Kidney (tissue), 14 donors: ENCODE data around the gene MT1A. TPM values are rescaled to one million over a fixed set of nuclear protein-coding genes. Genes with fewer than 3 reads are reported as not detected.

Experiments
- DNase-seq, 5 donors: peaks; one replicate each; pipeline ENCODE4 v3.0.0-alpha.2; 2013 to 2020
- FAIRE-seq: peaks from 2 replicates; lab custom pipeline; 2012; peaks lifted over from hg19 to GRCh38; lab: Jason Lieb, UNC
- H3K27ac ChIP-seq, 2 donors: one replicate each; pipeline ENCODE4 v1.7.0; 2013; ENCODE audit warnings: low read depth in 2 of 2, low read length in 2 of 2, inconsistent platforms in 1 of 2
- H3K27me3 ChIP-seq: one replicate; pipeline ENCODE4 v1.7.1; 2013; ENCODE audit warnings: low read length, inconsistent platforms; ENCODE audit not compliant: control insufficient read depth, insufficient read depth
- H3K36me3 ChIP-seq, 3 donors: one replicate each; pipeline versions ENCODE4 v1.7.0 to v1.7.1; 2013; ENCODE audit warnings: low read length in 3 of 3, control low read depth in 1 of 3, inconsistent platforms in 1 of 3; ENCODE audit not compliant: insufficient read depth in 3 of 3, control insufficient read depth in 2 of 3
- H3K4me1 ChIP-seq, 3 donors: one replicate each; pipeline versions ENCODE4 v1.7.0 to v1.7.1; 2013; ENCODE audit warnings: low read length in 3 of 3, inconsistent platforms in 1 of 3, low read depth in 1 of 3; ENCODE audit not compliant: control insufficient read depth in 2 of 3, insufficient read depth in 2 of 3
- H3K4me3 ChIP-seq, 3 donors: one replicate each; pipeline versions ENCODE4 v1.7.0 to v1.8.1; 2013; ENCODE audit warnings: low read length in 3 of 3, control low read depth in 1 of 3, inconsistent platforms in 1 of 3
- H3K9ac ChIP-seq, 3 donors: one replicate each; pipeline versions ENCODE4 v1.7.0 to v1.7.1; 2013; ENCODE audit warnings: low read length in 3 of 3, control low read depth in 1 of 3, inconsistent platforms in 1 of 3
- H3K9me3 ChIP-seq, 3 donors: one replicate each; pipeline versions ENCODE4 v1.7.0 to v1.7.1; 2013; ENCODE audit warnings: low read length in 3 of 3, control low read depth in 1 of 3, inconsistent platforms in 1 of 3; ENCODE audit not compliant: control insufficient read depth in 2 of 3, insufficient read depth in 1 of 3
- intact Hi-C: fragments of 100-400 bp; cut with DNase I; formaldehyde crosslinking; loops from one replicate; pipeline ENCODE4 v1.11.1; 2022
- polyA plus RNA-seq: library from polyadenylated mRNA; stranded (reverse); fragments of 350-450 nt; fragmentation: Illumina TruSeq; extraction: RNeasy Lipid Tissue Mini Kit (QIAGEN cat#74804); gene quantifications from one replicate; pipeline ENCODE4 v1.2.3, GENCODE V29; 2014; ENCODE audit warnings: low read depth, low replicate concordance; ENCODE audit not compliant: insufficient read depth
- total RNA-seq: library from RNA; stranded (reverse); fragmentation: NEBNext Ultra II Directional; extraction: Animal tissue kit (Norgen Biotek cat#: 25700); gene quantifications from one replicate; pipeline ENCODE4 v1.2.1, GENCODE V29; 2021
- TF ChIP-seq, protein P1 (sequence below): IDR thresholded peaks from 3 replicates; pipeline ENCODE4 v1.5.1; 2012; ENCODE audit warnings: mild to moderate bottlenecking, moderate library complexity, borderline replicate concordance; ENCODE audit not compliant: insufficient read depth; ENCODE audit errors: extremely low read depth
- donor health status: control.
- donor health status: control.
- donor health status: control.
- donor health status: control.
- donor health status: control.
- donor health status: DM: yes; HTN: yes; CAD: no.
- donor health status: Normal renal cell carcinoma (clear cell type).

MT1A gene
- total and polyA plus RNA-seq, 2 donors from 2014 or later = 3.1 to 19.8 TPM

DNA sequence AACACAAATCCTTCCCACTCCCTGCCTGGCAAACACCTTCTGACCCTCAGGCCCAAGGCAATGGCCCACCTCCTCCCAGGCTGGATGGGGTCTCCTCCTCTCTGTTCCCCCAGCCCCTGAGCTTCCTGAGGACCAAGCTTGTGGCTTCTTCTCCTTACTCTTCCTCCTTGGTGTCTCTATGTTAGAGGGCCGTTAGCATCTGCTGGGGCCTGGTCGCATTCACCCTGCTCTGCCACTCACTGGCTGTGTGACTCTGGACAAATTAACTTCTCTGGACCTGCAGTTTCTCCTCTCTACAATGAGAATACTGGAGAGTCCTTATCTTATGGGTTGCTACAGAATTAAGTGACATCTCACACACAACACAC is 30.8 kb upstream of the MT1A start:
- Histone ChIP-seq H3K27me3 (no peaks in the 10 kb centered on the region), H3K27ac (peak overlapping the region; percentile 94 to 96), H3K9ac (peak overlapping the region in 1 of 3 donors; percentile 38), H3K9me3 (no peaks in the 10 kb centered on the region), H3K4me1 (peaks cover 0 to 32% (median 17%) of the 10 kb centered on the region in 3 donors), H3K4me3 (peak overlapping the region in 2 of 3 donors; percentile 59 to 92), H3K36me3 (no peaks in the 10 kb centered on the region)
- DNase-seq = no peak
- FAIRE-seq = no peak
- intact Hi-C loops = loop anchor here (10.0 kb wide), 1 partner anchor 77 kb away; the partner anchor contains the start of gene MT1X
- TF ChIP-seq, protein P1, sequence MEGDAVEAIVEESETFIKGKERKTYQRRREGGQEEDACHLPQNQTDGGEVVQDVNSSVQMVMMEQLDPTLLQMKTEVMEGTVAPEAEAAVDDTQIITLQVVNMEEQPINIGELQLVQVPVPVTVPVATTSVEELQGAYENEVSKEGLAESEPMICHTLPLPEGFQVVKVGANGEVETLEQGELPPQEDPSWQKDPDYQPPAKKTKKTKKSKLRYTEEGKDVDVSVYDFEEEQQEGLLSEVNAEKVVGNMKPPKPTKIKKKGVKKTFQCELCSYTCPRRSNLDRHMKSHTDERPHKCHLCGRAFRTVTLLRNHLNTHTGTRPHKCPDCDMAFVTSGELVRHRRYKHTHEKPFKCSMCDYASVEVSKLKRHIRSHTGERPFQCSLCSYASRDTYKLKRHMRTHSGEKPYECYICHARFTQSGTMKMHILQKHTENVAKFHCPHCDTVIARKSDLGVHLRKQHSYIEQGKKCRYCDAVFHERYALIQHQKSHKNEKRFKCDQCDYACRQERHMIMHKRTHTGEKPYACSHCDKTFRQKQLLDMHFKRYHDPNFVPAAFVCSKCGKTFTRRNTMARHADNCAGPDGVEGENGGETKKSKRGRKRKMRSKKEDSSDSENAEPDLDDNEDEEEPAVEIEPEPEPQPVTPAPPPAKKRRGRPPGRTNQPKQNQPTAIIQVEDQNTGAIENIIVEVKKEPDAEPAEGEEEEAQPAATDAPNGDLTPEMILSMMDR = no peak

DNA sequence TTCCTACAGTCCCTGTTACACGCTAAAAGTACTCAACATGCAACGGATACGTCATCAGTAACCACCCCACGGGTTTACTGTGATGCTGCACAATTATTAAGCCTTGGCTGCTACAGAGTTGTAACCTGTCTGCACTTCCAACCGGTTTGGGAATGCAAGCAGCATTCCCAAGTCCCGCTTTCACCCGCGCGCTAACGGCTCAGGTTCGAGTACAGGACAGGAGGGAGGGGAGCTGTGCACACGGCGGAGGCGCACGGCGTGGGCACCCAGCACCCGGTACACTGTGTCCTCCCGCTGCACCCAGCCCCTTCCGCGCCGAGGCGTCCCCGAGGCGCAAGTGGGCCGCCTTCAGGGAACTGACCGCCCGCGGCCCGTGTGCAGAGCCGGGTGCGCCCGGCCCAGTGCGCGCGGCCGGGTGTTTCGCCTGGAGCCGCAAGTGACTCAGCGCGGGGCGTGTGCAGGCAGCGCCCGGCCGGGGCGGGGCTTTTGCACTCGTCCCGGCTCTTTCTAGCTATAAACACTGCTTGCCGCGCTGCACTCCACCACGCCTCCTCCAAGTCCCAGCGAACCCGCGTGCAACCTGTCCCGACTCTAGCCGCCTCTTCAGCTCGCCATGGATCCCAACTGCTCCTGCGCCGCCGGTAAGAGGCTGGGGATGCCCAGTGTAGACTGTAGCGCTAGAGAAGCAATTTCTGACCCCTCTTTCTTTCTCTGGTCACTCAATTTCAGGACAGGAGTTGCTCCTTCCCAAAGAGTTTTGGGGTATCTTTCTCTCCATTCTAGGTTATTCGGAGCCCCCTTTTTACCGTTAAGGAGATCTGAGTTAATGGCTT is 30.2 kb upstream of the MT1A start, which contains the start of gene MT2A:
Gene MT2A, plus strand, starts transcription at position 542 of the 833 bp plus-strand sequence. Its CDS starts 72 bp downstream, at position 614.
- TF ChIP-seq, protein P1 = no peak
- Histone ChIP-seq H3K9ac (peak within 1 kb of the TSS; percentile 42 to 81 (median 68)), H3K4me3 (peak within 1 kb of the TSS; percentile 65 to 94 (median 92)), H3K36me3 (no peaks in the 10 kb centered on the region), H3K9me3 (no peaks in the 10 kb centered on the region), H3K4me1 (peaks cover 0 to 32% (median 17%) of the 10 kb centered on the region in 3 donors), H3K27ac (peak within 1 kb of the TSS; percentile 94 to 96), H3K27me3 (no peaks in the 10 kb centered on the region)
- FAIRE-seq (no peak), DNase-seq (peak; percentile 91 to 98 (median 95))
- intact Hi-C loops = loop anchor here (10.0 kb wide), 1 partner anchor 77 kb away; the partner anchor contains the start of gene MT1X

DNA sequence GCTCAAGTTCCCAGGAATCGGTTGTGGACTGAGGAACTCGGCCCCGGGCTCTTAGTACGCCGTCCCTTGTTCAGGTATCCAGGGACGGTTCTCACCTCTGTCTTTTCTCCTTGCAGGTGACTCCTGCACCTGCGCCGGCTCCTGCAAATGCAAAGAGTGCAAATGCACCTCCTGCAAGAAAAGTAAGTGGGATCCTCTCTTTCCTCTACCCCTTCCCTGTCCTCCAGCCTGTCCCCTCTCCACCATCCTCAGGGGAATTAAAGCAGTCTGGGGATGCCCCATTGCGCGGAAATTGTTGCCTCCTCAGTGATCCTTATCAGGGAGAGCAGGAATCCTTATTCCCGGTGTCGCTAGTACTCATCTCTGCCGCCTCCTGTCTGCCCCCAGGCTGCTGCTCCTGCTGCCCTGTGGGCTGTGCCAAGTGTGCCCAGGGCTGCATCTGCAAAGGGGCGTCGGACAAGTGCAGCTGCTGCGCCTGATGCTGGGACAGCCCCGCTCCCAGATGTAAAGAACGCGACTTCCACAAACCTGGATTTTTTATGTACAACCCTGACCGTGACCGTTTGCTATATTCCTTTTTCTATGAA is 29.5 kb upstream of the MT1A start:
- Histone ChIP-seq H3K4me3 (peak overlapping the region; percentile 65 to 94 (median 92)), H3K27me3 (no peaks in the 10 kb centered on the region), H3K27ac (peak overlapping the region; percentile 84 to 92), H3K9ac (peak overlapping the region; percentile 42 to 81 (median 68)), H3K36me3 (no peaks in the 10 kb centered on the region), H3K9me3 (no peaks in the 10 kb centered on the region), H3K4me1 (peaks cover 0 to 32% (median 17%) of the 10 kb centered on the region in 3 donors)
- DNase-seq = peak in 1 of 5 donors; percentile 67
- no peak for FAIRE-seq
- TF ChIP-seq, protein P1 = no peak
- intact Hi-C loops = loop anchor here (10.0 kb wide), 1 partner anchor 76 kb away; the partner anchor contains the start of gene MT1X
